Activated CD8-positive, alpha-beta memory T cell treated with anti-CD3 and anti-CD28 coated beads for 4 hours (primary cell): ENCODE data around the gene RNPS1.

Experiments used
- DNase-seq, 2 donors: peaks; one replicate each; pipeline ENCODE4 v3.0.0-alpha.2; 2020; ENCODE audit warnings: low read depth in 2 of 2

The RNPS1 gene

GRCh38 chr16:2213817-2214718 lies 53.9 kb downstream of the RNPS1 start:
- no peak for DNase-seq

- no peak for DNase-seq
Measured at GRCh38 chr16:2212362-2213324, 55.3 kb downstream of the RNPS1 start.

GRCh38 chr16:2211923-2212347 lies 56.0 kb downstream of the RNPS1 start:
- DNase-seq, result no peak

- no peak for DNase-seq
Measured at GRCh38 chr16:2210386-2211365, 57.2 kb downstream of the RNPS1 start, which contains the start of gene BRICD5. BRICD5 (minus strand) TSS chr16:2210863; CDS start chr16:2210833, 30 bp downstream.

GRCh38 chr16:2210009-2210332 lies 58.0 kb downstream of the RNPS1 start:
- DNase-seq, result no peak

- no peak for DNase-seq
Measured at GRCh38 chr16:2209258-2210008, 58.5 kb downstream of the RNPS1 start.

GRCh38 chr16:2208772-2209171 lies 59.2 kb downstream of the RNPS1 start:
- DNase-seq, result no peak

- no peak for DNase-seq
Measured at GRCh38 chr16:2208308-2208707, 59.6 kb downstream of the RNPS1 start.

- DNase-seq, result no peak
Measured at GRCh38 chr16:2207872-2208271, 60.1 kb downstream of the RNPS1 start.

- DNase-seq, result no peak
Measured at GRCh38 chr16:2206780-2207433, 61.0 kb downstream of the RNPS1 start.

- no peak for DNase-seq
Measured at GRCh38 chr16:2206420-2206779, 61.5 kb downstream of the RNPS1 start.

GRCh38 chr16:2205967-2206313 lies 62.0 kb downstream of the RNPS1 start:
- DNase-seq, result no peak

GRCh38 chr16:2205104-2205966 lies 62.6 kb downstream of the RNPS1 start, which contains the start of gene MLST8:
MLST8 (plus strand) TSS chr16:2205454; CDS start chr16:2206086, 632 bp downstream.
- DNase-seq, result peak; percentile 80 to 83

GRCh38 chr16:2204416-2205103 lies 63.4 kb downstream of the RNPS1 start:
- no peak for DNase-seq
